GM15510 (cell line): ENCODE results near the gene EYA2.

Source experiments
- POLR2A ChIP-seq: IDR thresholded peaks from 3 replicates; pipeline ENCODE4 v1.6.1; 2011; ENCODE audit warnings: borderline replicate concordance; ENCODE audit not compliant: insufficient read length; ENCODE audit errors: extremely low read depth

EYA2 gene

DNA sequence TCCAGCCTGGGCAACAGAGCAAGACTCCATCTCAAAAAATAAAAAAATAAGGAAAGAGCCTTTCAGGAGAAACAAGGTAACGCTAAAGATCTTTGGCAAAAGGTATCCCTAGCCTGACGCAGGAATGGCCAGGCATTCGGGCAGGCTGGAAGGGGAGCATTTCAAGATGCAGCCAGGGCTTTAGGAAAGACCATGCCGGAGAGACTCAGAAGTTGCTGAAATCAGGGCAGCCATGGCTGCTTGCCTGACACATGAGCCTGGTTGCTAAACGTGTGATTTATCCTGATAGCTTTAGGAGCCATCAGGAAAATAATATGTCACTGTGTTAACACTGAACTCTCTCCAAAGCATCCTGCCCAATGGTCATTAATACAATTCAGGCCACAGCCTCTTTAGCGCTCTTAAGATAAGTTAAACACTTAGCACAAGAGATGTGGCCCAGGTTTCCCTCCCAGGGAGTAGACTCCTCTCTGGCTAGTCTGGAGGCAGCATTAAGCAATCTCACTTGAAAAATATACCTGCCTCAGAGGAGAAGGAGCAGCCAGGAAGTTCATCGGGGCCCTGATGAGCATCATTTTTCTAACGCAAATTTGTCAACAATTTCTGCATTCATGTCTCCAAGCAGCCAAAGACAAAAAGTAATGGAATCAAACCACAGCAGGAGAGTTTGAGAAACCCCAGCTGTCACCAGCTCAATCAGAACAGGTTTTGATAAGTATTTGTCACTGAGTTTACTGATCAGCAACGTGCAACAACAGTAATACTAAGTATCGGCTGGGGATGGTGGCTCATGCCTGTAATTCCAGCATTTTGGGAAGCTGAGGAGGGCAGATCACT, 261.9 kb downstream of the EYA2 start:
- TF ChIP-seq POLR2A: no peak

DNA sequence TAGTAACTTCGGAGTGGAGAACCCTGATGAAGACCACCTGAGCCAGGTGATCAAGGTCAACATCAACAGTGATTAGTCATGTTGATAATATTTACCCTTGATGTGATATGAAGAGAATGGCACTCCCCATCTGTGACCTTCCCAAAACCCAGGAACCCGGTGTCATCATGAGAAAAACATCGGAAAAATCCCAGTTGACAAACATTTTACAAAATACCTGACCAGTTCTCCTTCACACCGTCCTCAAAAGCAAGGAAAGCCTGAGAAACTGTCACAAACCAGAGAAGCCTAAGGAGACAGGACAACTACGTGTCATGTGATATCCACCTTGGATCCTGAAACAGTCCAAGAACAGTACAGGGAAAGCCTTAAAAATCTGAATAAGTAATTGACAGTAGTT, 264.5 kb downstream of the EYA2 start:
- TF ChIP-seq POLR2A: no peak

GRCh38 chr20:47160240-47160639, 265.6 kb downstream of the EYA2 start:
- TF ChIP-seq POLR2A: no peak

DNA sequence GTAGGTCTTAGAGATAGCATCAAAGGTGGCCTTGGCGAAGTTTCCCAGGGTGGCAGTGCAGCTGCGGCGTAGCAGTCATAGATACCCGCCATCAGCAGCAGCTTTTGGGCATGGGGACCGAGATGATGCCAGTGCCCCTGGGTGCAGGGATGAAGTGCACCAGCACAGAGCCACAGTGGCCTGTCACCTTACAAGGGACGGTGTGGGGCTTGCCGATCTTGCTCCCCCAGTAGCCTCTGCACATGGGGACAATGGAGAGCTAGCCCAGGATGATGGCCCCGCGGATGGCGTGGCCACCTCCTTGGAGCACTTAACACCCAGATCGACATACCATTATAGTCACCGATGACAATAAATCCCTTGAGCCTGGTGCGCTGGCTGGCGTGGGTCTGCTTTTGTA, 266.3 kb downstream of the EYA2 start:
- no peak for TF ChIP-seq POLR2A

- no peak for TF ChIP-seq POLR2A
Measured at GRCh38 chr20:47161411-47161810, 266.8 kb downstream of the EYA2 start.

DNA sequence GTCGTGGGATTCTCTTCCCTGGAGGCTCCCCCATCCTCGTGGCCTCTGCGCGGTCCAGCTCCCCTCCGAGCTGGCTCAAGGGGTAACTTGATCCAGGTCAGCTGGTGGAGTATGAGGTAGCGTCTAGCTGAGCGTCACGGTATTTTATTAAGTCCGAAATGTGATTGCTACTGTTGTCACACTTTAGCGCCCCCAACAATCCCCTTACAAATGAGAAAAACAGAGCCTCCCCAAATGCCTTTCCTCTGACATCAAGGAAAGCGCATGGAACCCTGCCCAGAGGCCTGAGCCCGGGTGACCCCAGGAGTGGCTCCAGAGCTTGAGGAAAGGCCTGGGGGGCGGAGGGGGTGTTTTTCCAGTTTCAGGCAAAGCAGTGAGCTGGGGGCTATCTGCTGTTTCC, 269.5 kb downstream of the EYA2 start:
- no peak for TF ChIP-seq POLR2A

GRCh38 chr20:47165376-47165865, 270.8 kb downstream of the EYA2 start:
- TF ChIP-seq POLR2A: no peak

- no peak for TF ChIP-seq POLR2A
Measured at GRCh38 chr20:47167846-47168245, 273.2 kb downstream of the EYA2 start.

DNA sequence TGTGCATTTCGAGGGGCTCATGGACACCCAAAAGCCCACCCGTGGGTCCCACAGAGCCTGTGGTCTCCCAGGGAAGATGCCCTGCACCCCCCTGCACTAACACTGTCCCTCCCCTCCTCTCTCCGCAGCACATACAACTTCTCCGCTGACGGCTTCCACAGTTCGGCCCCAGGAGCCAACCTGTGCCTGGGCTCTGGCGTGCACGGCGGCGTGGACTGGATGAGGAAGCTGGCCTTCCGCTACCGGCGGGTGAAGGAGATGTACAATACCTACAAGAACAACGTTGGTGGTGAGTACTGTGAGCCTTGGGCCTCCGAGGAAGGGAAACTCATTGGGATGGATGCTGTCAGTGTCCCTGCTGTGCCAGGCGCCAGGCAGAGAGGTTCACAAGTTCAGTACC, 277.9 kb downstream of the EYA2 start:
- TF ChIP-seq POLR2A: no peak

DNA sequence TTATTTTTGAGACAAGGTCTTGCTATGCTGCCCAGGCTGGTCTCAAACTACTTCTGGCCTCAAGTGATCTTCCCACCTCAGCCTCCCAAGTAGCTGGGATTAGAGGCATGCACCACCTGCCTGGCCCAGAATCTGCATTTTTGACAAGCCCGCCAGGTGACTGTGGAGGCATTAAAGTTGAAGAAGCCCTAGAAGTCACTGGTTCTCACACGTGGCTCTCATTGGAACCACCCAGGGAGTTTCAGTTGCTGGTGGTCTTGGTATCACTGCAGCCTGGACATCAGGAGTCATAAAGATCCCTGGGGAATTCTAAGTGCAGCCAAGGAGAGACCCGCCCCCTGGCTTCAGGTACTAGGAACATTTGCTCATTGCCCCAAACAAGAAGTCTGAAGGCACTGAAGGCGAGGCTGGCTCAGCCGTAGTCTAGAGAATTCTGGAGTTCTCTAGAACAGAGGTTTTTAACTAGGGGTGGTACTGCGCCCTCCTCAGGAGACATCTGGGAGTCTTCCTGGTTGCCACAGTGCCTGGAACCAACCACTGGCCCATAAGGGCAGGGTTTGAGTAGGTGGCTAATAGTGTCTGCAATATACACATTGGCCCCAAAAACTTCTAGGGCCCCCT, 279.1 kb downstream of the EYA2 start:
- no peak for TF ChIP-seq POLR2A

- TF ChIP-seq POLR2A: no peak
Measured at GRCh38 chr20:47174456-47175243, 280.0 kb downstream of the EYA2 start.

GRCh38 chr20:47175493-47175892, 280.9 kb downstream of the EYA2 start:
- no peak for TF ChIP-seq POLR2A

GRCh38 chr20:47178277-47178676, 283.6 kb downstream of the EYA2 start:
- TF ChIP-seq POLR2A: no peak

GRCh38 chr20:47178851-47179250, 284.2 kb downstream of the EYA2 start:
- TF ChIP-seq POLR2A: no peak

- no peak for TF ChIP-seq POLR2A
Measured at GRCh38 chr20:47179267-47179666, 284.6 kb downstream of the EYA2 start.
